ENCODE results near the gene MTOR. TPM values are rescaled to one million over a fixed set of nuclear protein-coding genes. Genes with fewer than 3 reads are reported as not detected.

Gene MTOR
- total RNA-seq, 1 donor from 2014 or later, result 67.2 TPM

DNA sequence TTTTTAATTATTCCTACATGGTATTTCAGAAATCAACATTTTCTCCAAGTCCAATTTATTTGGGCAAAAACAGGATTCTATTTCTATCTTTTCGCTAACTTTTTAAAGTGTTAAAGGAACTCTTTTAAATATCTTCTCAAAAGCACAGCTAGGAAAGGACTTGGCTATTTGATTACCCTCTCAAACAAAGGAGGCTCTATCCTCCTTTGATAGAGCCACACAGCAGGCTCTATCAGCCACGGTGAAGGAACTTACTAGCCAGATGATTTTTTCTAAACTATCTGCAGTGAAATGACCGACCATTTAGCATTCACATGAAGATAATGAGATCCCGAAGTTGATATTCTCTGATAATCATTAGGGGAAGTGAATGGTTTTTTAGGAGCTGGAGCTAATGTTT, 64.1 kb downstream of the MTOR start:
- TF ChIP-seq, protein P1, sequence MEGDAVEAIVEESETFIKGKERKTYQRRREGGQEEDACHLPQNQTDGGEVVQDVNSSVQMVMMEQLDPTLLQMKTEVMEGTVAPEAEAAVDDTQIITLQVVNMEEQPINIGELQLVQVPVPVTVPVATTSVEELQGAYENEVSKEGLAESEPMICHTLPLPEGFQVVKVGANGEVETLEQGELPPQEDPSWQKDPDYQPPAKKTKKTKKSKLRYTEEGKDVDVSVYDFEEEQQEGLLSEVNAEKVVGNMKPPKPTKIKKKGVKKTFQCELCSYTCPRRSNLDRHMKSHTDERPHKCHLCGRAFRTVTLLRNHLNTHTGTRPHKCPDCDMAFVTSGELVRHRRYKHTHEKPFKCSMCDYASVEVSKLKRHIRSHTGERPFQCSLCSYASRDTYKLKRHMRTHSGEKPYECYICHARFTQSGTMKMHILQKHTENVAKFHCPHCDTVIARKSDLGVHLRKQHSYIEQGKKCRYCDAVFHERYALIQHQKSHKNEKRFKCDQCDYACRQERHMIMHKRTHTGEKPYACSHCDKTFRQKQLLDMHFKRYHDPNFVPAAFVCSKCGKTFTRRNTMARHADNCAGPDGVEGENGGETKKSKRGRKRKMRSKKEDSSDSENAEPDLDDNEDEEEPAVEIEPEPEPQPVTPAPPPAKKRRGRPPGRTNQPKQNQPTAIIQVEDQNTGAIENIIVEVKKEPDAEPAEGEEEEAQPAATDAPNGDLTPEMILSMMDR (conservative IDR thresholded peaks at IDR 0.05), result no peak

DNA sequence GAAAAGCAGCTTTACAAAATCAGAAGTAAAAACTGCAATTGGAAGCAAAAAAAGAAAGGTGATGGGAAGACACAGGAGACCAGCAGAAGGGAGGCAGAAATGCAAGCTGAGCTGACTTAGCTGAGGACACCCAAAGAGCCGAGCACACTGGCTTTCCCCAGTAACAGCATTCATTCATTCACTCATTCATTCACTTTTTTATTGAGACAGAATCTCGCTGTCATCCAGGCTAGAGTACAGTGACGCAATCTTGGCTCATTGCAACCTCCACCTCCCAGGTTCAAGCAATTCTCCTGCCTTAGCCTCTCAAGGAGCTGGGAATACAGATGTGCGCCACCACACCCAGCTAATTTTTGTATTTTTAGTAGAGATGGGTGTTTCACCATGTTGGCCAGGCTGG, 65.0 kb downstream of the MTOR start:
- Mint-ChIP-seq H3K27me3 (ENCODE audit: low read depth) (no peaks in the 10 kb centered on the region), H3K4me1 (peaks cover 26% of the 10 kb centered on the region), H3K36me3 (ENCODE audit: low read depth) (peaks cover 15% of the 10 kb centered on the region), H3K4me3 (no peak overlapping the region), H3K27ac (ENCODE audit: unreplicated experiment) (no peak overlapping the region), H3K9me3 (no peaks in the 10 kb centered on the region)
- TF ChIP-seq, protein P1 (conservative IDR thresholded peaks at IDR 0.05), result no peak
- no peak for DNase-seq (ENCODE audit: low read depth, low spot score)

More for the DNA sequence above, 64.1 kb downstream of the MTOR start:
- DNase-seq (ENCODE audit: low read depth, low spot score), result no peak
- peaks cover 26% of the 10 kb centered on the region for H3K4me1 Mint-ChIP-seq
- peak overlapping the region; percentile 10 for H3K27ac Mint-ChIP-seq (ENCODE audit: unreplicated experiment)
- H3K36me3 Mint-ChIP-seq (ENCODE audit: low read depth), result peaks cover 15% of the 10 kb centered on the region
- H3K4me3 Mint-ChIP-seq, result no peak overlapping the region
- H3K9me3 Mint-ChIP-seq, result no peaks in the 10 kb centered on the region
- no peaks in the 10 kb centered on the region for H3K27me3 Mint-ChIP-seq (ENCODE audit: low read depth)

DNA sequence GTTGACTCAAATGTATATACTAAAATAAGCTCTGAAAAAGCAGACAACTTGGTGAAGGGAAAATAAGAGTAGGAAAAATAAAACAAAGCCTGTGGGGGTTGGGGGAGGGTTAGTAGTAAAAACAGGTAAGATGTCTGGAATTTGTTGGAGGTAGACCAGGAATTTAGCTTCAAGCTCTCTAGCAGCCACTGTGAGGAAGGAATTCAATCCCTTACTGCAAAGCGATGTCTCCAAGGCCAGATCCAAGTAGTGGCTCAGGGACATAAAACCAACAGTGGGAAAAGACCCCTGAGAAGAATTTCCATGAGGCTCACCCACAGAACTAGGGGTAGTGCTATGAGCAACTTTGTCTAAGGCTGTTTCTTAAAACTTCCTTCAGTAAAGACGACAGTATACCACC, 65.4 kb downstream of the MTOR start:
- no peak for DNase-seq (ENCODE audit: low read depth, low spot score)
- Mint-ChIP-seq H3K27me3 (ENCODE audit: low read depth) (no peaks in the 10 kb centered on the region), H3K4me1 (peaks cover 26% of the 10 kb centered on the region), H3K4me3 (no peak overlapping the region), H3K9me3 (no peaks in the 10 kb centered on the region), H3K27ac (ENCODE audit: unreplicated experiment) (no peak overlapping the region), H3K36me3 (ENCODE audit: low read depth) (peaks cover 15% of the 10 kb centered on the region)
- TF ChIP-seq, protein P1 (conservative IDR thresholded peaks at IDR 0.05), result no peak

DNA sequence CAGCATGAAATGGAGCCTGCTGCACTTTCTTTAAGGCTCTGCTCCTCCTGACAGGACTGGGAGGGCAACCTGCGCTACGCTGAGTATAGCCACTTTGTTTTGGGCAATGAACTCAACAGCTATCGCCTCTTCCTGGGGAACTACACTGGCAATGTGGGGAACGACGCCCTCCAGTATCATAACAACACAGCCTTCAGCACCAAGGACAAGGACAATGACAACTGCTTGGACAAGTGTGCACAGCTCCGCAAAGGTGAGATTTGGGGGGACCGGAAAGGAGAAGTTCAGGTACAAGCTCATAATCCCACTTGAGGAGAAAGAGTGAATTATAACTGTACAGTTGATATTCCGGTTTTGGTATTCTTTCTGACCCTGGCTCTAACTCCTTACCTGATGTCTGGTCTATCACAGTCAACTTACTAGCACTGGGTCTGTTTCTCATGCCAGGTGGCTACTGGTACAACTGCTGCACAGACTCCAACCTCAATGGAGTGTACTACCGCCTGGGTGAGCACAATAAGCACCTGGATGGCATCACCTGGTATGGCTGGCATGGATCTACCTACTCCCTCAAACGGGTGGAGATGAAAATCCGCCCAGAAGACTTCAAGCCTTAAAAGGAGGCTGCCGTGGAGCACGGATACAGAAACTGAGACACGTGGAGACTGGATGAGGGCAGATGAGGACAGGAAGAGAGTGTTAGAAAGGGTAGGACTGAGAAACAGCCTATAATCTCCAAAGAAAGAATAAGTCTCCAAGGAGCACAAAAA, 67.8 kb downstream of the MTOR start:
- no peaks in the 10 kb centered on the region for H3K9me3 Mint-ChIP-seq
- DNase-seq (ENCODE audit: low read depth, low spot score), result no peak
- no peak overlapping the region for H3K4me3 Mint-ChIP-seq
- H3K36me3 Mint-ChIP-seq (ENCODE audit: low read depth), result peaks cover 17% of the 10 kb centered on the region
- no peaks in the 10 kb centered on the region for H3K27me3 Mint-ChIP-seq (ENCODE audit: low read depth)
- TF ChIP-seq, protein P1 (conservative IDR thresholded peaks at IDR 0.05), result no peak
- peaks cover 26% of the 10 kb centered on the region for H3K4me1 Mint-ChIP-seq
- no peak overlapping the region for H3K27ac Mint-ChIP-seq (ENCODE audit: unreplicated experiment)

DNA sequence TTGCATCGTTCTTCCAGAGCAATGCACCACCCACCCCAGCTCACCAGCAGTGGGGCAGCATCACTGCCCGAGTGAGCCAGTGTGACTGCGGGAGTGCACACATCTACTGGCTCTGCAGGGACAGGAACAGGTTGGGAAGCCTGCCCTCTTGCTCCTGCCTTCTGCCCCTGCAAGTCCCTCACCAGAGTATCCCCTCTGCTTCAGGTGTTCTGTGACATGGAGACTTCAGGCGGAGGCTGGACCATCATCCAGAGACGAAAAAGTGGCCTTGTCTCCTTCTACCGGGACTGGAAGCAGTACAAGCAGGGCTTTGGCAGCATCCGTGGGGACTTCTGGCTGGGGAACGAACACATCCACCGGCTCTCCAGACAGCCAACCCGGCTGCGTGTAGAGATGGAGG, 69.0 kb downstream of the MTOR start:
- Mint-ChIP-seq H3K4me1 (peaks cover 28% of the 10 kb centered on the region), H3K36me3 (ENCODE audit: low read depth) (peaks cover 7% of the 10 kb centered on the region), H3K9me3 (no peaks in the 10 kb centered on the region), H3K27me3 (ENCODE audit: low read depth) (no peaks in the 10 kb centered on the region), H3K4me3 (no peak overlapping the region), H3K27ac (ENCODE audit: unreplicated experiment) (no peak overlapping the region)
- TF ChIP-seq, protein P1 (conservative IDR thresholded peaks at IDR 0.05), result no peak
- no peak for DNase-seq (ENCODE audit: low read depth, low spot score)
